Measurements from ENCODE around the gene GH1. TPM values are rescaled to one million over a fixed set of nuclear protein-coding genes. Genes with fewer than 3 reads are reported as not detected.
"Not testable (repeated sequence)": the region's sequence is repeated elsewhere in the genome, so short reads cannot be mapped to it uniquely, and the experiment has no call there.

Gene GH1
- total and polyA plus RNA-seq, 2 donors = 0.33 to 3.1 TPM

- peaks cover 0 to 5% of the 10 kb centered on the region in 2 donors for H3K27me3 ChIP-seq (ENCODE audit: control insufficient read depth in 2 of 2, insufficient read depth in 1 of 2, low read length in 1 of 2)
- peak in 4 of 9 donors; percentile 35 to 66 (median 59) for DNase-seq (ENCODE audit: low read depth in 6 of 9, low spot score in 9 of 9)
- H3K9me3 ChIP-seq (ENCODE audit: control insufficient read depth in 2 of 2, insufficient read depth in 1 of 2, low read length in 1 of 2) = no peaks in the 10 kb centered on the region
- H3K27ac ChIP-seq (ENCODE audit: low read depth in 1 of 2, low read length in 1 of 2) = no peak overlapping the region
- no peaks in the 10 kb centered on the region for H3K4me1 ChIP-seq (ENCODE audit: control insufficient read depth in 2 of 2, insufficient read depth in 2 of 2, low read length in 2 of 2)
- 50% methylated on average over 8 of the region's 8 CpGs for WGBS
- no peaks in the 10 kb centered on the region for H3K36me3 ChIP-seq (ENCODE audit: control insufficient read depth in 2 of 2, insufficient read depth in 2 of 2, low read length in 1 of 2)
- H3K4me3 ChIP-seq (ENCODE audit: low read length in 2 of 2) = no peak overlapping the region
These were observed 7.0 kb downstream of the GH1 start for GRCh38 chr17:63911657-63912100.

GRCh38 chr17:63911041-63911635 is 7.5 kb downstream of the GH1 start, which contains the start of gene CSHL1:
TSS of gene CSHL1 (minus strand) at chr17:63911258. CDS start at chr17:63911196, 62 bp downstream.
- Histone ChIP-seq H3K27ac (ENCODE audit: low read depth in 1 of 2, low read length in 1 of 2) (no peak within 1 kb of the TSS), H3K4me3 (ENCODE audit: low read length in 2 of 2) (no peak within 1 kb of the TSS), H3K4me1 (ENCODE audit: control insufficient read depth in 2 of 2, insufficient read depth in 2 of 2, low read length in 2 of 2) (no peaks in the 10 kb centered on the region), H3K36me3 (ENCODE audit: control insufficient read depth in 2 of 2, insufficient read depth in 2 of 2, low read length in 1 of 2) (no peaks in the 10 kb centered on the region), H3K27me3 (ENCODE audit: control insufficient read depth in 2 of 2, insufficient read depth in 1 of 2, low read length in 1 of 2) (peaks cover 0 to 5% of the 10 kb centered on the region in 2 donors), H3K9me3 (ENCODE audit: control insufficient read depth in 2 of 2, insufficient read depth in 1 of 2, low read length in 1 of 2) (no peaks in the 10 kb centered on the region)
- no peak for DNase-seq (ENCODE audit: low read depth in 6 of 9, low spot score in 9 of 9)
- 84% methylated on average over 15 of the region's 15 CpGs for WGBS

- no peak overlapping the region for H3K27ac ChIP-seq (ENCODE audit: low read depth in 1 of 2, low read length in 1 of 2)
- DNase-seq (ENCODE audit: low read depth in 6 of 9, low spot score in 9 of 9) = no peak
- H3K36me3 ChIP-seq (ENCODE audit: control insufficient read depth in 2 of 2, insufficient read depth in 2 of 2, low read length in 1 of 2) = no peaks in the 10 kb centered on the region
- H3K4me3 ChIP-seq (ENCODE audit: low read length in 2 of 2) = no peak overlapping the region
- no peaks in the 10 kb centered on the region for H3K9me3 ChIP-seq (ENCODE audit: control insufficient read depth in 2 of 2, insufficient read depth in 1 of 2, low read length in 1 of 2)
- 88% methylated on average over 14 of the region's 14 CpGs for WGBS
- H3K4me1 ChIP-seq (ENCODE audit: control insufficient read depth in 2 of 2, insufficient read depth in 2 of 2, low read length in 2 of 2) = no peaks in the 10 kb centered on the region
- H3K27me3 ChIP-seq (ENCODE audit: control insufficient read depth in 2 of 2, insufficient read depth in 1 of 2, low read length in 1 of 2) = peaks cover 0 to 5% of the 10 kb centered on the region in 2 donors
These were observed 8.5 kb downstream of the GH1 start for GRCh38 chr17:63910096-63910495.

GRCh38 chr17:63909586-63909985 is 9.1 kb downstream of the GH1 start:
- WGBS = 96% methylated on average over 10 of the region's 10 CpGs
- not testable (repeated sequence) for H3K36me3 ChIP-seq (ENCODE audit: control insufficient read depth in 2 of 2, insufficient read depth in 2 of 2, low read length in 1 of 2); H3K4me3 ChIP-seq (ENCODE audit: low read length in 2 of 2); H3K4me1 ChIP-seq (ENCODE audit: control insufficient read depth in 2 of 2, insufficient read depth in 2 of 2, low read length in 2 of 2); H3K27ac ChIP-seq (ENCODE audit: low read depth in 1 of 2, low read length in 1 of 2); H3K9me3 ChIP-seq (ENCODE audit: control insufficient read depth in 2 of 2, insufficient read depth in 1 of 2, low read length in 1 of 2); DNase-seq (ENCODE audit: low read depth in 6 of 9, low spot score in 9 of 9); H3K27me3 ChIP-seq (ENCODE audit: control insufficient read depth in 2 of 2, insufficient read depth in 1 of 2, low read length in 1 of 2)

- H3K27me3 ChIP-seq (ENCODE audit: control insufficient read depth in 2 of 2, insufficient read depth in 1 of 2, low read length in 1 of 2); H3K4me1 ChIP-seq (ENCODE audit: control insufficient read depth in 2 of 2, insufficient read depth in 2 of 2, low read length in 2 of 2); DNase-seq (ENCODE audit: low read depth in 6 of 9, low spot score in 9 of 9); H3K27ac ChIP-seq (ENCODE audit: low read depth in 1 of 2, low read length in 1 of 2); H3K36me3 ChIP-seq (ENCODE audit: control insufficient read depth in 2 of 2, insufficient read depth in 2 of 2, low read length in 1 of 2); H3K9me3 ChIP-seq (ENCODE audit: control insufficient read depth in 2 of 2, insufficient read depth in 1 of 2, low read length in 1 of 2); H3K4me3 ChIP-seq (ENCODE audit: low read length in 2 of 2): not testable (repeated sequence)
- WGBS = 83% methylated on average over 11 of the region's 12 CpGs
These were observed 11.4 kb downstream of the GH1 start for GRCh38 chr17:63907161-63907778.

GRCh38 chr17:63904796-63905195 is 13.8 kb downstream of the GH1 start:
- not testable (repeated sequence) for H3K36me3 ChIP-seq (ENCODE audit: control insufficient read depth in 2 of 2, insufficient read depth in 2 of 2, low read length in 1 of 2); H3K4me1 ChIP-seq (ENCODE audit: control insufficient read depth in 2 of 2, insufficient read depth in 2 of 2, low read length in 2 of 2); H3K9me3 ChIP-seq (ENCODE audit: control insufficient read depth in 2 of 2, insufficient read depth in 1 of 2, low read length in 1 of 2); DNase-seq (ENCODE audit: low read depth in 6 of 9, low spot score in 9 of 9); H3K27ac ChIP-seq (ENCODE audit: low read depth in 1 of 2, low read length in 1 of 2); H3K4me3 ChIP-seq (ENCODE audit: low read length in 2 of 2); H3K27me3 ChIP-seq (ENCODE audit: control insufficient read depth in 2 of 2, insufficient read depth in 1 of 2, low read length in 1 of 2)
- WGBS = 94% methylated on average over 8 of the region's 8 CpGs

GRCh38 chr17:63903787-63904201 is 14.8 kb downstream of the GH1 start:
- not testable (repeated sequence) for H3K27ac ChIP-seq (ENCODE audit: low read depth in 1 of 2, low read length in 1 of 2); H3K27me3 ChIP-seq (ENCODE audit: control insufficient read depth in 2 of 2, insufficient read depth in 1 of 2, low read length in 1 of 2); H3K4me1 ChIP-seq (ENCODE audit: control insufficient read depth in 2 of 2, insufficient read depth in 2 of 2, low read length in 2 of 2); H3K36me3 ChIP-seq (ENCODE audit: control insufficient read depth in 2 of 2, insufficient read depth in 2 of 2, low read length in 1 of 2); H3K9me3 ChIP-seq (ENCODE audit: control insufficient read depth in 2 of 2, insufficient read depth in 1 of 2, low read length in 1 of 2); H3K4me3 ChIP-seq (ENCODE audit: low read length in 2 of 2); DNase-seq (ENCODE audit: low read depth in 6 of 9, low spot score in 9 of 9)
- whole genome bisulfite sequencing = 27% methylated on average over 5 of the region's 5 CpGs

- not testable (repeated sequence) for H3K27ac ChIP-seq (ENCODE audit: low read depth in 1 of 2, low read length in 1 of 2); H3K27me3 ChIP-seq (ENCODE audit: control insufficient read depth in 2 of 2, insufficient read depth in 1 of 2, low read length in 1 of 2); DNase-seq (ENCODE audit: low read depth in 6 of 9, low spot score in 9 of 9); H3K4me3 ChIP-seq (ENCODE audit: low read length in 2 of 2); H3K36me3 ChIP-seq (ENCODE audit: control insufficient read depth in 2 of 2, insufficient read depth in 2 of 2, low read length in 1 of 2); H3K9me3 ChIP-seq (ENCODE audit: control insufficient read depth in 2 of 2, insufficient read depth in 1 of 2, low read length in 1 of 2); H3K4me1 ChIP-seq (ENCODE audit: control insufficient read depth in 2 of 2, insufficient read depth in 2 of 2, low read length in 2 of 2)
- 97% methylated on average over 2 of the region's 2 CpGs for WGBS
These were observed 16.7 kb downstream of the GH1 start for GRCh38 chr17:63901971-63902370.

GRCh38 chr17:63898899-63899798 is 19.5 kb downstream of the GH1 start:
- not testable (repeated sequence) for H3K27ac ChIP-seq (ENCODE audit: low read depth in 1 of 2, low read length in 1 of 2); H3K36me3 ChIP-seq (ENCODE audit: control insufficient read depth in 2 of 2, insufficient read depth in 2 of 2, low read length in 1 of 2); H3K27me3 ChIP-seq (ENCODE audit: control insufficient read depth in 2 of 2, insufficient read depth in 1 of 2, low read length in 1 of 2); H3K4me3 ChIP-seq (ENCODE audit: low read length in 2 of 2); DNase-seq (ENCODE audit: low read depth in 6 of 9, low spot score in 9 of 9); H3K9me3 ChIP-seq (ENCODE audit: control insufficient read depth in 2 of 2, insufficient read depth in 1 of 2, low read length in 1 of 2); H3K4me1 ChIP-seq (ENCODE audit: control insufficient read depth in 2 of 2, insufficient read depth in 2 of 2, low read length in 2 of 2)
- 93% methylated on average over 6 of the region's 6 CpGs for WGBS

Measured in thymus (tissue), 11 donors.